Liver (tissue), 9 donors: ENCODE results near the gene AHCY. TPM values are rescaled to one million over a fixed set of nuclear protein-coding genes. Genes with fewer than 3 reads are reported as not detected.

Source experiments
- DNase-seq: peaks from one replicate; pipeline ENCODE4 v3.0.0-alpha.2; 2017; ENCODE audit warnings: low spot score
- H3K27ac ChIP-seq, 2 donors: one replicate each; pipeline ENCODE4 v1.7.0; 2013; ENCODE audit warnings: inconsistent platforms in 2 of 2, low read length in 2 of 2, control low read depth in 1 of 2, low read depth in 1 of 2, mild to moderate bottlenecking in 1 of 2
- H3K27me3 ChIP-seq, 4 donors: one replicate each; pipeline versions ENCODE4 v1.6.1 to v1.7.0; 2013; ENCODE audit warnings: low read length in 3 of 4, inconsistent platforms in 1 of 4, mild to moderate bottlenecking in 1 of 4, moderate library complexity in 1 of 4; ENCODE audit not compliant: control insufficient read depth in 4 of 4, insufficient read depth in 4 of 4
- H3K36me3 ChIP-seq, 4 donors: one replicate each; pipeline versions ENCODE4 v1.6.1 to v1.7.0; 2013; ENCODE audit warnings: low read length in 3 of 4, mild to moderate bottlenecking in 3 of 4, low read depth in 1 of 4, moderate library complexity in 1 of 4; ENCODE audit not compliant: control insufficient read depth in 4 of 4, insufficient read depth in 3 of 4
- H3K4me1 ChIP-seq, 4 donors: one replicate each; pipeline versions ENCODE4 v1.6.1 to v1.7.0; 2013; ENCODE audit warnings: low read length in 3 of 4, mild to moderate bottlenecking in 3 of 4, moderate library complexity in 1 of 4; ENCODE audit not compliant: control insufficient read depth in 4 of 4, insufficient read depth in 4 of 4
- H3K4me3 ChIP-seq, 3 donors: one replicate each; pipeline versions ENCODE4 v1.6.1 to v1.7.0; 2013; ENCODE audit warnings: low read length in 3 of 3, control low read depth in 1 of 3, low read depth in 1 of 3, mild to moderate bottlenecking in 1 of 3
- H3K9ac ChIP-seq, 2 donors: one replicate each; pipeline ENCODE4 v1.7.0; 2013; ENCODE audit warnings: low read length in 2 of 2, mild to moderate bottlenecking in 2 of 2, moderate library complexity in 2 of 2, control low read depth in 1 of 2, low read depth in 1 of 2
- H3K9me3 ChIP-seq, 4 donors: one replicate each; pipeline versions ENCODE4 v1.6.1 to v1.7.0; 2013; ENCODE audit warnings: low read length in 3 of 4; ENCODE audit not compliant: control insufficient read depth in 4 of 4
- ATF3 ChIP-seq: IDR thresholded peaks from 2 replicates; pipeline ENCODE4 v1.6.1; 2016; ENCODE audit warnings: antibody characterized with exemption
- CTCF ChIP-seq: fragments of 150-350 bp; IDR thresholded peaks from 2 replicates; pipeline ENCODE4 v1.5.1; 2017; ENCODE audit warnings: improper control_type of control experiment, low read depth, low read length; ENCODE audit not compliant: missing input control
- EGR1 ChIP-seq, 2 donors: IDR thresholded peaks; 2 replicates each; pipeline ENCODE4 v1.6.1; 2016 to 2018; ENCODE audit warnings: antibody characterized with exemption in 2 of 2, low read depth in 2 of 2
- FOXA1 ChIP-seq: IDR thresholded peaks from 2 replicates; pipeline ENCODE4 v1.6.1; 2016; ENCODE audit warnings: antibody characterized with exemption
- FOXA2 ChIP-seq: IDR thresholded peaks from 2 replicates; pipeline ENCODE4 v1.6.1; 2016; ENCODE audit warnings: antibody characterized with exemption
- GABPA ChIP-seq, 2 donors: IDR thresholded peaks in 1 of 2; conservative IDR thresholded peaks in 1 of 2; 2 replicates each; pipeline ENCODE4 v1.6.1; 2016; ENCODE audit warnings: antibody characterized with exemption in 2 of 2, mild to moderate bottlenecking in 1 of 2, moderate library complexity in 1 of 2
- HNF4A ChIP-seq, 2 donors: conservative IDR thresholded peaks; 2 replicates each; pipeline ENCODE4 v1.6.1; 2016; ENCODE audit warnings: antibody characterized with exemption in 2 of 2, mild to moderate bottlenecking in 2 of 2
- JUND ChIP-seq, 2 donors: IDR thresholded peaks; 2 replicates each; pipeline ENCODE4 v1.6.1; 2016; ENCODE audit warnings: antibody characterized with exemption in 2 of 2
- MAX ChIP-seq: IDR thresholded peaks from 2 replicates; pipeline ENCODE4 v1.6.1; 2016; ENCODE audit warnings: antibody characterized with exemption
- NR2F2 ChIP-seq: IDR thresholded peaks from 2 replicates; pipeline ENCODE4 v1.6.1; 2016; ENCODE audit warnings: antibody characterized with exemption
- RAD21 ChIP-seq, 2 donors: IDR thresholded peaks; 2 replicates each; pipeline ENCODE4 v1.6.1; 2016; ENCODE audit warnings: antibody characterized with exemption in 2 of 2, mild to moderate bottlenecking in 2 of 2
- REST ChIP-seq: IDR thresholded peaks from 2 replicates; pipeline ENCODE4 v1.6.1; 2016; ENCODE audit warnings: antibody characterized with exemption, mild to moderate bottlenecking
- RXRA ChIP-seq, 2 donors: IDR thresholded peaks; 2 replicates each; pipeline ENCODE4 v1.6.1; 2017 to 2018; ENCODE audit warnings: antibody characterized with exemption in 2 of 2, mild to moderate bottlenecking in 1 of 2
- SP1 ChIP-seq: IDR thresholded peaks from 2 replicates; pipeline ENCODE4 v1.6.1; 2018; ENCODE audit warnings: antibody characterized with exemption, mild to moderate bottlenecking
- TAF1 ChIP-seq: conservative IDR thresholded peaks from 2 replicates; pipeline ENCODE4 v1.6.1; 2016; ENCODE audit warnings: antibody characterized with exemption, mild to moderate bottlenecking
- YY1 ChIP-seq: IDR thresholded peaks from 2 replicates; pipeline ENCODE4 v1.6.1; 2016; ENCODE audit warnings: antibody characterized with exemption, mild to moderate bottlenecking
- ZBTB33 ChIP-seq: IDR thresholded peaks from 2 replicates; pipeline ENCODE4 v1.6.1; 2016; ENCODE audit warnings: antibody characterized with exemption
- WGBS: extraction: QIAGEN DNeasy Blood & Tissue Kit; methylation state at CpG from one replicate; pipeline ENCODE4 v1.1.7; 2013; 5-methylcytosine and 5-hydroxymethylcytosine counted together
- polyA plus RNA-seq, 2 donors: library from polyadenylated mRNA; stranded (reverse) in 1 of 2; unstranded in 1 of 2; fragments of 200-250 nt in 1 of 2; fragments of >200 nt in 1 of 2; fragmentation: Nextera tagmentation in 1 of 2; extraction: Ambion mirVana in 1 of 2; gene quantifications; one replicate each; pipeline versions ENCODE4 v1.2.1 to v1.2.3, GENCODE V29; 2013 to 2015
- total RNA-seq, 2 donors: library from RNA; depleted of rRNA; stranded (reverse); fragments of >200 nt; gene quantifications; one replicate each; pipeline ENCODE4 v1.2.3, GENCODE V29; 2014
- donor health status: healthy.
- donor health status: healthy.
- donor health status: healthy.
- donor health status: healthy.
- donor health status: healthy.

The AHCY gene
- total and polyA plus RNA-seq, 4 donors: 56.0 to 138 (median 113) TPM

GRCh38 chr20:34302312-34302722 lies 838 bp downstream of the AHCY start:
- H3K36me3 ChIP-seq: no peaks in the 10 kb centered on the region
- H3K4me3 ChIP-seq: peak overlapping the region; percentile 70 to 98 (median 91)
- peak overlapping the region; percentile 94 to 96 for H3K9ac ChIP-seq
- H3K9me3 ChIP-seq: no peaks in the 10 kb centered on the region
- no peak for DNase-seq
- H3K27me3 ChIP-seq: no peaks in the 10 kb centered on the region
- 22% methylated on average over 9 of the region's 9 CpGs for WGBS
- H3K4me1 ChIP-seq: peaks cover 13 to 42% (median 33%) of the 10 kb centered on the region in 4 donors
- H3K27ac ChIP-seq: peak overlapping the region; percentile 87 to 95
- TF ChIP-seq MAX (no peak), YY1 (no peak), GABPA (IDR thresholded peaks at IDR 0.05 in 1 of 2, conservative IDR thresholded peaks at IDR 0.05 in 1 of 2) (no peak), RXRA (IDR thresholded peaks at IDR 0.05) (no peak), FOXA2 (no peak), JUND (IDR thresholded peaks at IDR 0.05) (no peak), RAD21 (IDR thresholded peaks at IDR 0.05) (no peak)

- TF ChIP-seq TAF1: no peak
- TF ChIP-seq SP1: no peak
- TF ChIP-seq NR2F2: no peak
- TF ChIP-seq RXRA (IDR thresholded peaks at IDR 0.05): no peak
- no peak for TF ChIP-seq ZBTB33
- TF ChIP-seq CTCF: no peak
- no peak for TF ChIP-seq FOXA1
- no peak for TF ChIP-seq ATF3
- TF ChIP-seq REST: no peak
- TF ChIP-seq EGR1 (IDR thresholded peaks at IDR 0.05; ENCODE audit: low read depth in 2 of 2): no peak
- TF ChIP-seq JUND (IDR thresholded peaks at IDR 0.05): no peak
- no peak for TF ChIP-seq GABPA (IDR thresholded peaks at IDR 0.05 in 1 of 2, conservative IDR thresholded peaks at IDR 0.05 in 1 of 2)
- no peak for TF ChIP-seq YY1
- TF ChIP-seq FOXA2: no peak
- TF ChIP-seq HNF4A (conservative IDR thresholded peaks at IDR 0.05): no peak
- Histone ChIP-seq H3K9ac (peak overlapping the region in 1 of 2 donors; percentile 94), H3K9me3 (no peaks in the 10 kb centered on the region), H3K36me3 (no peaks in the 10 kb centered on the region), H3K4me1 (peaks cover 15 to 46% (median 36%) of the 10 kb centered on the region in 4 donors), H3K27ac (peak overlapping the region; percentile 87 to 95), H3K27me3 (no peaks in the 10 kb centered on the region), H3K4me3 (peak overlapping the region; percentile 70 to 98 (median 91))
- 72% methylated on average over 17 of the region's 17 CpGs for WGBS
- DNase-seq: no peak
Measured at GRCh38 chr20:34301587-34302311, 1.4 kb downstream of the AHCY start.
